Ishikawa (cell line): ENCODE results near the gene ELOVL6.

Source experiments
- CREB1 ChIP-seq: IDR thresholded peaks from 2 replicates; pipeline ENCODE4 v1.6.1; 2012; ENCODE audit warnings: low read depth
- EGR1 ChIP-seq: IDR thresholded peaks from 2 replicates; pipeline ENCODE4 v1.6.1; 2012
- EP300 ChIP-seq: IDR thresholded peaks from 2 replicates; pipeline ENCODE4 v1.6.1; 2012; ENCODE audit warnings: borderline replicate concordance
- TAF1 ChIP-seq: IDR thresholded peaks from 2 replicates; pipeline ENCODE4 v1.6.1; 2012; ENCODE audit warnings: low read depth, mild to moderate bottlenecking
- TF ChIP-seq, protein P1 (sequence below): IDR thresholded peaks from 2 replicates; pipeline ENCODE4 v1.6.1; 2012; ENCODE audit warnings: low read depth, mild to moderate bottlenecking

GRCh38 chr4:110119337-110119736 lies 79.1 kb downstream of the ELOVL6 start:
- no peak for TF ChIP-seq EGR1
- TF ChIP-seq, protein P1, sequence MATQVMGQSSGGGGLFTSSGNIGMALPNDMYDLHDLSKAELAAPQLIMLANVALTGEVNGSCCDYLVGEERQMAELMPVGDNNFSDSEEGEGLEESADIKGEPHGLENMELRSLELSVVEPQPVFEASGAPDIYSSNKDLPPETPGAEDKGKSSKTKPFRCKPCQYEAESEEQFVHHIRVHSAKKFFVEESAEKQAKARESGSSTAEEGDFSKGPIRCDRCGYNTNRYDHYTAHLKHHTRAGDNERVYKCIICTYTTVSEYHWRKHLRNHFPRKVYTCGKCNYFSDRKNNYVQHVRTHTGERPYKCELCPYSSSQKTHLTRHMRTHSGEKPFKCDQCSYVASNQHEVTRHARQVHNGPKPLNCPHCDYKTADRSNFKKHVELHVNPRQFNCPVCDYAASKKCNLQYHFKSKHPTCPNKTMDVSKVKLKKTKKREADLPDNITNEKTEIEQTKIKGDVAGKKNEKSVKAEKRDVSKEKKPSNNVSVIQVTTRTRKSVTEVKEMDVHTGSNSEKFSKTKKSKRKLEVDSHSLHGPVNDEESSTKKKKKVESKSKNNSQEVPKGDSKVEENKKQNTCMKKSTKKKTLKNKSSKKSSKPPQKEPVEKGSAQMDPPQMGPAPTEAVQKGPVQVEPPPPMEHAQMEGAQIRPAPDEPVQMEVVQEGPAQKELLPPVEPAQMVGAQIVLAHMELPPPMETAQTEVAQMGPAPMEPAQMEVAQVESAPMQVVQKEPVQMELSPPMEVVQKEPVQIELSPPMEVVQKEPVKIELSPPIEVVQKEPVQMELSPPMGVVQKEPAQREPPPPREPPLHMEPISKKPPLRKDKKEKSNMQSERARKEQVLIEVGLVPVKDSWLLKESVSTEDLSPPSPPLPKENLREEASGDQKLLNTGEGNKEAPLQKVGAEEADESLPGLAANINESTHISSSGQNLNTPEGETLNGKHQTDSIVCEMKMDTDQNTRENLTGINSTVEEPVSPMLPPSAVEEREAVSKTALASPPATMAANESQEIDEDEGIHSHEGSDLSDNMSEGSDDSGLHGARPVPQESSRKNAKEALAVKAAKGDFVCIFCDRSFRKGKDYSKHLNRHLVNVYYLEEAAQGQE = no peak
- TF ChIP-seq EP300 = no peak
- TF ChIP-seq TAF1 = no peak
- TF ChIP-seq CREB1 = no peak
